HepG2 (cell line): Measurements from ENCODE around the gene FIZ1. TPM values are rescaled to one million over a fixed set of nuclear protein-coding genes. Genes with fewer than 3 reads are reported as not detected.

ENCODE experiments used
- AGO2 ChIP-seq: fragments of 200-400 bp; formaldehyde crosslinking; optimal IDR thresholded peaks from 2 replicates; pipeline ENCODE3; 2017; ENCODE audit warnings: mild to moderate bottlenecking, low read depth, low read length, moderate library complexity
- DR1 ChIP-seq: sonication (generic); formaldehyde crosslinking; IDR thresholded peaks from 2 replicates; pipeline ENCODE4 v1.8.0; 2021; ENCODE audit warnings: mild to moderate bottlenecking, missing genetic modification reagents, inconsistent platforms
- E2F1 ChIP-seq: sonication (generic); formaldehyde crosslinking; IDR thresholded peaks from 2 replicates; pipeline ENCODE4 v1.5.0; 2020; ENCODE audit warnings: missing genetic modification reagents
- EEA1 ChIP-seq: sonication (generic); formaldehyde crosslinking; IDR thresholded peaks from 2 replicates; pipeline ENCODE4 v1.5.1; 2020; ENCODE audit warnings: mild to moderate bottlenecking, missing genetic modification reagents, borderline replicate concordance
- GFI1 ChIP-seq: sonication (generic); formaldehyde crosslinking; IDR thresholded peaks from 2 replicates; pipeline ENCODE4 v1.5.0; 2020; ENCODE audit warnings: missing genetic modification reagents, mild to moderate bottlenecking, borderline replicate concordance
- HMG20A ChIP-seq: IDR thresholded peaks from 2 replicates; pipeline ENCODE4 v1.6.1; 2016; ENCODE audit warnings: borderline replicate concordance
- ISX ChIP-seq: sonication (generic); formaldehyde crosslinking; conservative IDR thresholded peaks from 2 replicates; pipeline ENCODE4 v1.5.0; 2020; ENCODE audit warnings: missing genetic modification reagents
- KDM5A ChIP-seq: fragments of 200-600 bp; sonication (generic); IDR thresholded peaks from 2 replicates; pipeline ENCODE4 v1.7.0; 2018; ENCODE audit warnings: antibody characterized with exemption, mild to moderate bottlenecking, low read length, borderline replicate concordance
- KLF13 ChIP-seq: sonication (generic); formaldehyde crosslinking; IDR thresholded peaks from 2 replicates; pipeline ENCODE4 v1.4.0; 2020; ENCODE audit warnings: mild to moderate bottlenecking, missing genetic modification reagents
- RFX5 ChIP-seq: IDR thresholded peaks from 2 replicates; pipeline ENCODE4 v1.6.1; 2011; ENCODE audit warnings: low read depth, low read length, improper control_type of control experiment
- SMARCC2 ChIP-seq: fragments of 450-650 bp; IDR thresholded peaks from 2 replicates; pipeline ENCODE4 v1.6.1; 2017; ENCODE audit warnings: antibody characterized with exemption, mild to moderate bottlenecking
- SUZ12 ChIP-seq: fragments of 150-350 bp; IDR thresholded peaks from 2 replicates; pipeline ENCODE4 v1.6.1; 2014; ENCODE audit warnings: low read depth, low read length
- TCF12 ChIP-seq, 2 experiments: fragments of 450-650 bp in 1 of 2; sonication (generic) in 1 of 2; formaldehyde crosslinking in 1 of 2; IDR thresholded peaks; 2 replicates each; pipeline versions ENCODE4 v1.6.1 to v1.8.0; 2017 to 2022; ENCODE audit warnings: antibody characterized with exemption in 1 of 2, mild to moderate bottlenecking in 1 of 2, missing genetic modification reagents in 1 of 2, moderate library complexity in 1 of 2
- TOPORS ChIP-seq: sonication (generic); formaldehyde crosslinking; IDR thresholded peaks from 2 replicates; pipeline ENCODE4 v1.8.0; 2023; ENCODE audit warnings: mild to moderate bottlenecking, missing genetic modification reagents
- ZBTB20 ChIP-seq: sonication (generic); formaldehyde crosslinking; IDR thresholded peaks from 2 replicates; pipeline ENCODE4 v1.8.1; 2023; ENCODE audit warnings: missing genetic modification reagents, low read depth, mild to moderate bottlenecking, borderline replicate concordance
- ZKSCAN8 ChIP-seq: IDR thresholded peaks from 2 replicates; pipeline ENCODE4 v1.6.1; 2016; ENCODE audit warnings: borderline replicate concordance, missing genetic modification reagents, missing compliant biosample characterization
- ZNF251 ChIP-seq: sonication (generic); formaldehyde crosslinking; IDR thresholded peaks from 2 replicates; pipeline ENCODE4 v1.9.0; 2021; ENCODE audit warnings: mild to moderate bottlenecking, missing genetic modification reagents
- ZNF263 ChIP-seq: sonication (generic); formaldehyde crosslinking; IDR thresholded peaks from 2 replicates; pipeline ENCODE4 v1.4.0; 2020; ENCODE audit warnings: missing genetic modification reagents
- ZNF430 ChIP-seq: sonication (generic); formaldehyde crosslinking; IDR thresholded peaks from 2 replicates; pipeline ENCODE4 v1.9.0; 2021; ENCODE audit warnings: mild to moderate bottlenecking, missing genetic modification reagents
- ZNF446 ChIP-seq: sonication (generic); formaldehyde crosslinking; IDR thresholded peaks from 2 replicates; pipeline ENCODE4 v1.5.0; 2020; ENCODE audit warnings: mild to moderate bottlenecking, missing genetic modification reagents
- ZNF776 ChIP-seq: sonication (generic); formaldehyde crosslinking; IDR thresholded peaks from 2 replicates; pipeline ENCODE4 v1.4.0; 2020; ENCODE audit warnings: mild to moderate bottlenecking, missing genetic modification reagents
- polyA plus RNA-seq, 8 experiments: library from polyadenylated mRNA; depleted of rRNA in 3 of 8; stranded (reverse) in 7 of 8; unstranded in 1 of 8; fragments of >200 nt; fragmentation: Illumina TruSeq in 4 of 8; extraction: Trizol in 4 of 8; gene quantifications; 2 replicates each; pipeline versions ENCODE4 v1.2.1 to v1.2.3, GENCODE V29; 2011 to 2016; ENCODE audit warnings: low read depth in 4 of 8, missing spikeins in 1 of 8, mixed read lengths in 1 of 8; ENCODE audit not compliant: insufficient read depth in 1 of 8
- total RNA-seq, 5 experiments: library from RNA; depleted of rRNA; stranded (reverse); fragments of >200 nt; fragmentation: Illumina TruSeq; extraction: Trizol; gene quantifications; 2 replicates each; pipeline ENCODE4 v1.2.3, GENCODE V29; 2016; ENCODE audit warnings: low read depth in 1 of 5
- TF ChIP-seq, protein P1 (sequence below): sonication (generic); formaldehyde crosslinking; IDR thresholded peaks from 2 replicates; pipeline ENCODE4 v1.4.0; 2020; ENCODE audit warnings: missing genetic modification reagents, mild to moderate bottlenecking, borderline replicate concordance
- TF ChIP-seq, protein P2 (sequence below): sonication (generic); formaldehyde crosslinking; IDR thresholded peaks from 2 replicates; pipeline ENCODE4 v1.8.0; 2022; ENCODE audit warnings: low read depth, missing genetic modification reagents

The FIZ1 gene
- total and polyA plus RNA-seq, 2 of the 13 experiments (the other 11 are each of a cell fraction or from before 2014, with no cell fraction given): 3.6 to 5.9 TPM

DNA sequence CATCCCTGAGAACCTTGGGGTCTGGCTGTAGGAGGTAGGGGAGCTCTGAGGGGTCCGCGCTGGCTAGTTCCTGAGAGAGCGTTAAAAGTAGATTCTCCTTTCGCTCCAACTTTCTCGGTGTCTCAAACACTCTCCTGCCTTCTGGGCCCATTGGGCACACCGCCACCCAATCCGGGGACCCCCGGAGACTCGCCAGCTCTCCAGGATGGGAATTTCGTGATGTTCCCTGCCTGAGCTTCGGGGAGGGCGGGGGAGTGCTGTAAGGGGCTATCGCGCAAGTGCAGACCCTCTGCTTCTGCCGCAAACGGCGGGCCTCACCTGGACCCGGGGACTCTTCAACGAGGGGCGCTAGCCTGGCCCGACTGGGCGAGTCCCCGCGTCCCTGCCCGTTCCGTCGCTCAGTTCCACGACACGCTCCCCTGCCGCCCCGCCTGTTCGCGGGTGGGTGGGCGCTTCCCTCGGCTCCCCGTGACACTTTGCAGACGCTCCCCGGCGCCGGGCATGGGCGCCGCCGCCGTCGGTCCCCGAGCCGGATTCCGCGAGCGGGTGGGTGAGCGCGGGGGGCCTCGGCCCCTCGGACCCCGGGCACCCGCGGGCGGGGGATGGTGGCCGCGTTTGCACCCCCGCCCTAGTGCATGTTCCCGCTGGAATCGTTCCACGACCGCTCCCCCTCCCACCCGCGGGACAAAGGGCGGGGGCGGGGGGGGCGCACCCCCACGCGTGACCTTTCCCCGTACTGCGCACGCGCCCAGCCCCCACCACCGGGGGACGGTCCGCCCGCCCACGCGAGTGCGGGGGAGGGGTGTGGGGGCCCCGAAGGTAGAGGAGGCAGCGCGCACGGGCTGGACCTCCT, 48.6 kb upstream of the FIZ1 start, which contains the start of gene CCDC106 (continued):
- TF ChIP-seq, protein P1, sequence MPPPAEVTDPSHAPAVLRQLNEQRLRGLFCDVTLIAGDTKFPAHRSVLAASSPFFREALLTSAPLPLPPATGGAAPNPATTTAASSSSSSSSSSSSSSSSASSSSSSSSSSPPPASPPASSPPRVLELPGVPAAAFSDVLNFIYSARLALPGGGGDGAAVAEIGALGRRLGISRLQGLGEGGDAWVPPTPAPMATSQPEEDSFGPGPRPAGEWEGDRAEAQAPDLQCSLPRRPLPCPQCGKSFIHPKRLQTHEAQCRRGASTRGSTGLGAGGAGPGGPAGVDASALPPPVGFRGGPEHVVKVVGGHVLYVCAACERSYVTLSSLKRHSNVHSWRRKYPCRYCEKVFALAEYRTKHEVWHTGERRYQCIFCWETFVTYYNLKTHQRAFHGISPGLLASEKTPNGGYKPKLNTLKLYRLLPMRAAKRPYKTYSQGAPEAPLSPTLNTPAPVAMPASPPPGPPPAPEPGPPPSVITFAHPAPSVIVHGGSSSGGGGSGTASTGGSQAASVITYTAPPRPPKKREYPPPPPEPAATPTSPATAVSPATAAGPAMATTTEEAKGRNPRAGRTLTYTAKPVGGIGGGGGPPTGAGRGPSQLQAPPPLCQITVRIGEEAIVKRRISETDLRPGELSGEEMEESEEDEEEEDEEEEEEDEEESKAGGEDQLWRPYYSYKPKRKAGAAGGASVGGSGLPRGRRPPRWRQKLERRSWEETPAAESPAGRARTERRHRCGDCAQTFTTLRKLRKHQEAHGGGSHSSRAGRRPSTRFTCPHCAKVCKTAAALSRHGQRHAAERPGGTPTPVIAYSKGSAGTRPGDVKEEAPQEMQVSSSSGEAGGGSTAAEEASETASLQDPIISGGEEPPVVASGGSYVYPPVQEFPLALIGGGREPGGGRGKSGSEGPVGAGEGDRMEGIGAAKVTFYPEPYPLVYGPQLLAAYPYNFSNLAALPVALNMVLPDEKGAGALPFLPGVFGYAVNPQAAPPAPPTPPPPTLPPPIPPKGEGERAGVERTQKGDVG (CRISPR knock-in tag): no peak
- TF ChIP-seq ZKSCAN8 (no peak), ZNF430 (no peak), E2F1 (CRISPR knock-in tag) (no peak), GFI1 (0 out of 2 replicates have a peak, but pooled peaks have one; percentile 63), KDM5A (peak; percentile 69; the same call in 1 of the 2 replicates), EEA1 (CRISPR knock-in tag) (peak; percentile 75; the same call in 1 of the 2 replicates), DR1 (CRISPR knock-in tag) (no peak), ISX (CRISPR knock-in tag) (no peak), TCF12 (IDR thresholded peaks at IDR 0.05) (no peak), TCF12 (CRISPR knock-in tag; IDR thresholded peaks at IDR 0.05) (no peak), ZNF446 (CRISPR knock-in tag) (peak; percentile 33; the same call in 1 of the 2 replicates), HMG20A (no peak), KLF13 (CRISPR knock-in tag) (no peak), SMARCC2 (no peak), ZNF251 (CRISPR knock-in tag) (no peak), ZBTB20 (CRISPR knock-in tag) (no peak), ZNF776 (CRISPR knock-in tag) (peak; percentile 60; the same call in 1 of the 2 replicates), SUZ12 (no peak), TOPORS (CRISPR knock-in tag) (no peak), RFX5 (no peak), ZNF263 (peak; percentile 8; the same call in 1 of the 2 replicates), AGO2 (peak; percentile 85)
- TF ChIP-seq, protein P2, sequence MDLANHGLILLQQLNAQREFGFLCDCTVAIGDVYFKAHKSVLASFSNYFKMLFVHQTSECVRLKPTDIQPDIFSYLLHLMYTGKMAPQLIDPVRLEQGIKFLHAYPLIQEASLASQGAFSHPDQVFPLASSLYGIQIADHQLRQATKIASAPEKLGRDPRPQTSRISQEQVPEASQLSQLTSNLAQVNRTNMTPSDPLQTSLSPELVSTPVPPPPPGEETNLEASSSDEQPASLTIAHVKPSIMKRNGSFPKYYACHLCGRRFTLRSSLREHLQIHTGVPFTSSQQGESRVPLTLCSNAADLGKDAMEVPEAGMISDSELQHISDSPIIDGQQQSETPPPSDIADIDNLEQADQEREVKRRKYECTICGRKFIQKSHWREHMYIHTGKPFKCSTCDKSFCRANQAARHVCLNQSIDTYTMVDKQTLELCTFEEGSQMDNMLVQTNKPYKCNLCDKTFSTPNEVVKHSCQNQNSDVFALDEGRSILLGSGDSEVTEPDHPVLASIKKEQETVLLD: peak; percentile 44; the same call in 1 of the 2 replicates
